Measurements from ENCODE around the gene NINJ2. TPM values are rescaled to one million over a fixed set of nuclear protein-coding genes. Genes with fewer than 3 reads are reported as not detected.

The NINJ2 gene
- total and polyA plus RNA-seq, 8 donors = 0.32 to 1.8 (median 0.68) TPM

- H3K36me3 ChIP-seq = no peaks in the 10 kb centered on the region
- H3K27me3 ChIP-seq = no peaks in the 10 kb centered on the region
- WGBS, 2 donors = 83 to 84% methylated on average over 21 of the region's 21 CpGs
- DNase-seq = no peak
- no peak overlapping the region for H3K27ac ChIP-seq
- H3K4me3 ChIP-seq = no peak overlapping the region
- TF ChIP-seq CTCF (IDR thresholded peaks at IDR 0.05) = no peak
- H3K9me3 ChIP-seq = no peaks in the 10 kb centered on the region
- H3K4me1 ChIP-seq = no peaks in the 10 kb centered on the region
- intact Hi-C loops (cut with DNase I) = loop anchor here in 2 of 3 donors (10.0 kb wide), 3 partner anchors 189 to 529 kb away; partner anchors contain the start of gene WNK1 (in 1 of the 2)
- no peak for FAIRE-seq
- ATAC-seq = no peak
Observed at GRCh38 chr12:565589-566105, 97.6 kb downstream of the NINJ2 start.

GRCh38 chr12:565161-565560, 98.1 kb downstream of the NINJ2 start:
- intact Hi-C loops (cut with DNase I) = loop anchor here in 2 of 3 donors (10.0 kb wide), 3 partner anchors 190 to 530 kb away; partner anchors contain the start of gene WNK1 (in 1 of the 2)
- DNase-seq (no peak), FAIRE-seq (no peak)

GRCh38 chr12:563787-564298, 99.4 kb downstream of the NINJ2 start:
- Histone ChIP-seq H3K27me3 (no peaks in the 10 kb centered on the region), H3K9me3 (no peaks in the 10 kb centered on the region), H3K4me1 (no peaks in the 10 kb centered on the region), H3K4me3 (no peak overlapping the region), H3K27ac (no peak overlapping the region), H3K36me3 (no peaks in the 10 kb centered on the region)
- no peak for TF ChIP-seq CTCF (IDR thresholded peaks at IDR 0.05)
- FAIRE-seq (no peak), ATAC-seq (no peak), DNase-seq (no peak)
- 42 to 68% methylated on average over 7 of the region's 7 CpGs for WGBS, 2 donors
- intact Hi-C loops (cut with DNase I) = loop anchor here in 2 of 3 donors (10.0 kb wide), 3 partner anchors 191 to 531 kb away; partner anchors contain the start of gene WNK1 (in 1 of the 2)

More at GRCh38 chr12:565161-565560, 98.1 kb downstream of the NINJ2 start:
- ATAC-seq = no peak
- Histone ChIP-seq H3K27ac (no peak overlapping the region), H3K4me3 (no peak overlapping the region), H3K9me3 (no peaks in the 10 kb centered on the region), H3K4me1 (no peaks in the 10 kb centered on the region), H3K27me3 (no peaks in the 10 kb centered on the region), H3K36me3 (no peaks in the 10 kb centered on the region)
- TF ChIP-seq CTCF (IDR thresholded peaks at IDR 0.05) = no peak
- 67 to 75% methylated on average over 8 of the region's 8 CpGs for WGBS, 2 donors

GRCh38 chr12:563250-563781, 99.9 kb downstream of the NINJ2 start:
- FAIRE-seq (no peak), ATAC-seq (peak in 2 of 4 donors; percentile 11 to 16), DNase-seq (no peak)
- TF ChIP-seq CTCF (IDR thresholded peaks at IDR 0.05) = no peak
- H3K27ac ChIP-seq = no peak overlapping the region
- intact Hi-C loops (cut with DNase I) = loop anchor here in 2 of 3 donors (10.0 kb wide), 3 partner anchors 191 to 531 kb away; partner anchors contain the start of gene WNK1 (in 1 of the 2)
- H3K9me3 ChIP-seq = no peaks in the 10 kb centered on the region
- H3K4me3 ChIP-seq = no peak overlapping the region
- no peaks in the 10 kb centered on the region for H3K4me1 ChIP-seq
- H3K27me3 ChIP-seq = no peaks in the 10 kb centered on the region
- WGBS, 2 donors = 51 to 58% methylated on average over 8 of the region's 8 CpGs
- H3K36me3 ChIP-seq = no peaks in the 10 kb centered on the region

- Histone ChIP-seq H3K27ac (no peak overlapping the region), H3K4me3 (no peak overlapping the region), H3K9me3 (no peaks in the 10 kb centered on the region), H3K4me1 (no peaks in the 10 kb centered on the region), H3K36me3 (no peaks in the 10 kb centered on the region), H3K27me3 (no peaks in the 10 kb centered on the region)
- WGBS, 2 donors = 79 to 82% methylated on average over 12 of the region's 12 CpGs
- no peak for ATAC-seq
- no peak for FAIRE-seq
- intact Hi-C loops (cut with DNase I) = loop anchor here in 2 of 3 donors (10.0 kb wide), 3 partner anchors 192 to 532 kb away; partner anchors contain the start of gene WNK1 (in 1 of the 2)
- TF ChIP-seq CTCF (IDR thresholded peaks at IDR 0.05) = no peak
- DNase-seq = no peak
Observed at GRCh38 chr12:562634-563033, 100.6 kb downstream of the NINJ2 start.
